HUES48 (cell line): ENCODE measurements around the gene DPP10.

Source experiments
- H3K27ac ChIP-seq: one replicate; pipeline ENCODE4 v1.7.0; 2013; ENCODE audit warnings: low read depth, low read length, inconsistent platforms
- H3K27me3 ChIP-seq: 2 replicates; pipeline ENCODE4 v1.6.1; 2013; ENCODE audit warnings: mild to moderate bottlenecking, low read length; ENCODE audit not compliant: control insufficient read depth, insufficient read depth
- H3K36me3 ChIP-seq: 2 replicates; pipeline ENCODE4 v1.6.1; 2013; ENCODE audit warnings: low read length; ENCODE audit not compliant: control insufficient read depth, insufficient read depth
- H3K4me1 ChIP-seq: 2 replicates; pipeline ENCODE4 v1.6.1; 2013; ENCODE audit warnings: mild to moderate bottlenecking, low read length; ENCODE audit not compliant: control insufficient read depth, insufficient read depth
- H3K4me3 ChIP-seq: 2 replicates; pipeline ENCODE4 v1.5.1; 2013; ENCODE audit warnings: mild to moderate bottlenecking, low read depth, low read length
- H3K9ac ChIP-seq: 2 replicates; pipeline ENCODE4 v1.6.1; 2013; ENCODE audit warnings: mild to moderate bottlenecking, low read depth, low read length, moderate library complexity
- H3K9me3 ChIP-seq: 2 replicates; pipeline ENCODE4 v1.6.1; 2013; ENCODE audit warnings: low read length; ENCODE audit not compliant: control insufficient read depth, insufficient read depth

Gene DPP10

GRCh38 chr2:115165529-115166109 is 723.2 kb downstream of the DPP10 start:
- Histone ChIP-seq H3K4me1 (peaks cover 15% of the 10 kb centered on the region), H3K9ac (no peak overlapping the region), H3K36me3 (no peaks in the 10 kb centered on the region), H3K27me3 (peaks cover 32% of the 10 kb centered on the region), H3K27ac (no peak overlapping the region), H3K9me3 (no peaks in the 10 kb centered on the region), H3K4me3 (no peak overlapping the region)

- H3K27me3 ChIP-seq: peaks cover 12% of the 10 kb centered on the region
- H3K4me3 ChIP-seq: no peak overlapping the region
- no peak overlapping the region for H3K27ac ChIP-seq
- H3K36me3 ChIP-seq: no peaks in the 10 kb centered on the region
- peaks cover 11% of the 10 kb centered on the region for H3K4me1 ChIP-seq
- H3K9ac ChIP-seq: no peak overlapping the region
- no peaks in the 10 kb centered on the region for H3K9me3 ChIP-seq
Measured at GRCh38 chr2:115168457-115168856, 726.0 kb downstream of the DPP10 start.

- no peaks in the 10 kb centered on the region for H3K9me3 ChIP-seq
- no peak overlapping the region for H3K9ac ChIP-seq
- H3K4me3 ChIP-seq: no peak overlapping the region
- H3K4me1 ChIP-seq: peaks cover 10% of the 10 kb centered on the region; the same call in 1 of the 2 replicates
- no peaks in the 10 kb centered on the region for H3K36me3 ChIP-seq
- no peak overlapping the region for H3K27ac ChIP-seq
- no peaks in the 10 kb centered on the region for H3K27me3 ChIP-seq
Measured at GRCh38 chr2:115169814-115170213, 727.4 kb downstream of the DPP10 start.

GRCh38 chr2:115171751-115172150 is 729.3 kb downstream of the DPP10 start:
- peaks cover 16% of the 10 kb centered on the region for H3K4me1 ChIP-seq
- H3K9me3 ChIP-seq: no peaks in the 10 kb centered on the region
- H3K4me3 ChIP-seq: no peak overlapping the region
- no peak overlapping the region for H3K27ac ChIP-seq
- no peaks in the 10 kb centered on the region for H3K36me3 ChIP-seq
- H3K9ac ChIP-seq: no peak overlapping the region
- H3K27me3 ChIP-seq: no peaks in the 10 kb centered on the region

- H3K9ac ChIP-seq: no peak overlapping the region
- no peak overlapping the region for H3K27ac ChIP-seq
- H3K4me3 ChIP-seq: no peak overlapping the region
- no peaks in the 10 kb centered on the region for H3K9me3 ChIP-seq
- peaks cover 6% of the 10 kb centered on the region for H3K4me1 ChIP-seq
- H3K27me3 ChIP-seq: no peaks in the 10 kb centered on the region
- no peaks in the 10 kb centered on the region for H3K36me3 ChIP-seq
Measured at GRCh38 chr2:115174651-115175050, 732.2 kb downstream of the DPP10 start.

- Histone ChIP-seq H3K27ac (no peak overlapping the region), H3K4me3 (no peak overlapping the region), H3K4me1 (peaks cover 12% of the 10 kb centered on the region), H3K9me3 (no peaks in the 10 kb centered on the region), H3K36me3 (no peaks in the 10 kb centered on the region), H3K9ac (no peak overlapping the region), H3K27me3 (no peaks in the 10 kb centered on the region)
Measured at GRCh38 chr2:115183144-115183543, 740.7 kb downstream of the DPP10 start.

- H3K4me1 ChIP-seq: no peaks in the 10 kb centered on the region
- no peaks in the 10 kb centered on the region for H3K36me3 ChIP-seq
- H3K4me3 ChIP-seq: no peak overlapping the region
- H3K27ac ChIP-seq: no peak overlapping the region
- no peaks in the 10 kb centered on the region for H3K9me3 ChIP-seq
- no peaks in the 10 kb centered on the region for H3K27me3 ChIP-seq
- H3K9ac ChIP-seq: no peak overlapping the region
Measured at GRCh38 chr2:115190459-115190858, 748.0 kb downstream of the DPP10 start.

- Histone ChIP-seq H3K9ac (no peak overlapping the region), H3K27ac (no peak overlapping the region), H3K9me3 (no peaks in the 10 kb centered on the region), H3K36me3 (no peaks in the 10 kb centered on the region), H3K4me1 (no peaks in the 10 kb centered on the region), H3K27me3 (no peaks in the 10 kb centered on the region), H3K4me3 (no peak overlapping the region)
Measured at GRCh38 chr2:115194623-115195022, 752.2 kb downstream of the DPP10 start.

- no peak overlapping the region for H3K27ac ChIP-seq
- no peaks in the 10 kb centered on the region for H3K27me3 ChIP-seq
- H3K9me3 ChIP-seq: no peaks in the 10 kb centered on the region
- H3K4me1 ChIP-seq: no peaks in the 10 kb centered on the region
- H3K9ac ChIP-seq: no peak overlapping the region
- H3K36me3 ChIP-seq: no peaks in the 10 kb centered on the region
- no peak overlapping the region for H3K4me3 ChIP-seq
Measured at GRCh38 chr2:115196587-115196986, 754.1 kb downstream of the DPP10 start.

- no peaks in the 10 kb centered on the region for H3K9me3 ChIP-seq
- no peaks in the 10 kb centered on the region for H3K36me3 ChIP-seq
- H3K4me3 ChIP-seq: no peak overlapping the region
Measured at GRCh38 chr2:115199966-115200365, 757.5 kb downstream of the DPP10 start.

GRCh38 chr2:115201386-115201785 is 758.9 kb downstream of the DPP10 start:
- Histone ChIP-seq H3K9me3 (no peaks in the 10 kb centered on the region), H3K4me3 (no peak overlapping the region), H3K27me3 (no peaks in the 10 kb centered on the region), H3K27ac (no peak overlapping the region), H3K9ac (no peak overlapping the region), H3K36me3 (no peaks in the 10 kb centered on the region), H3K4me1 (0 out of 2 replicates have a peak, but pooled peaks cover 5% of the 10 kb centered on the region)

More at GRCh38 chr2:115199966-115200365, 757.5 kb downstream of the DPP10 start:
- H3K9ac ChIP-seq: no peak overlapping the region
- 0 out of 2 replicates have a peak, but pooled peaks cover 5% of the 10 kb centered on the region for H3K4me1 ChIP-seq
- no peaks in the 10 kb centered on the region for H3K27me3 ChIP-seq
- no peak overlapping the region for H3K27ac ChIP-seq
